ENCODE data around the gene IL17C.

Gene IL17C

GRCh38 chr16:88629835-88630234 lies 8.5 kb upstream of the IL17C start:
- DNase-seq = no peak

DNA sequence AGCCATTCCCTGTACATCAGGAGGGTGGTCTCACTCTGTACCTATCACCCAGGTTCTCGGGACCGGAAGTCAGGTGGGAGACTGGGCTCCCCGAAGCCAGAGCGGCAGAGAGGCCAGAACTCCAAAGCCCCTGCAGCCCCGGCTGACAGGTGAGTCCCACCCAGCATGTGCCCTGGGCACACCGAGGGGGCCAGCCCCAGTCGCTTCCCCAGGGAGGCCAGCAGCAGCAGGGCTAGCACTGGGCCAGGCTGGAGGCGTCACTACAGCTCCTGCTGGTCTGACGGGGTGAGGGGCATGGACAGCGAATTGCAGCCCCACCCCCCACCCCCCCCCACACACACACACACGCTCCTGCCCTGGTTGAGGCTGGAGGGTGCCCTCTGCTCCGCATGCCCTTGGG lies 7.9 kb upstream of the IL17C start:
- DNase-seq = no peak

GRCh38 chr16:88630941-88631340 lies 7.4 kb upstream of the IL17C start:
- DNase-seq = no peak

DNA sequence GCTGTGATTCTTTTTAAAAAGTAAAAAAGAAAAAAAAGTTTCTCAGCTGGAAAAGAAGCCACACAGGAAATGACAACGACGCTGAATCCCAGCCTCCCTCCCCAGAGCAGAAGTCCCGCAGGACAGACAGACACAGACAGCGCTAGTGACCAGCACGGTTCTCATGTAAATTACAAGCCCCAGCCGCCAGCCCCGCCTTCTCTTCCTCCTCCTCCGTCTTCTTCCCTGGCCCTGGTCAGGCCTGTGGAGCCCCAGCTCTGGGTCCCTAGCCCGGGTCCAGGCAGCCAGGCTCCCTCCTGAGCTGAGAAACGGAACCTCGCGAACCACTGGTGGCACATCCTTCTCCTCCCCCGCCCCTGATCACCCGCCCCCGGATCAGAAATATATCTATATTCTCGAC lies 7.0 kb upstream of the IL17C start:
- no peak for DNase-seq

- DNase-seq = no peak
These were observed 6.3 kb upstream of the IL17C start for GRCh38 chr16:88631920-88632586.

DNA sequence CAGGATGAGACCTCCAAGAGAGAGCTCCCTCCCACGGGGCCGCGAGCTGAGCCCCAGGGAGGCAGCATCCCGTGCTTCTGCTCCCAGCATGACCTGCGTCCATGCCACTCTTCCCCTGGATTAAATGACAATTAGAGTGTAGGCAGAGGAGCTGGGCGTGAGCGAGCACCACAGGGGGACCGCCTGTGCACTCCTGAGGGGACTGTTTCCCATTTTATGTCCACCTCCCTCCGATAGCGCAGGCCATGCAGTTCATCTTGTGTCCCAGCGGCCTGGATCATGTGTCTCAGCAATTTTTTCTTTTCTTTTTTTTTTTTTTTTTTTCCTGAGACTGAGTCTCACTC lies 5.8 kb upstream of the IL17C start:
- no peak for DNase-seq

- peak; percentile 48 for DNase-seq
These were observed 4.7 kb upstream of the IL17C start for GRCh38 chr16:88633684-88634140.

DNA sequence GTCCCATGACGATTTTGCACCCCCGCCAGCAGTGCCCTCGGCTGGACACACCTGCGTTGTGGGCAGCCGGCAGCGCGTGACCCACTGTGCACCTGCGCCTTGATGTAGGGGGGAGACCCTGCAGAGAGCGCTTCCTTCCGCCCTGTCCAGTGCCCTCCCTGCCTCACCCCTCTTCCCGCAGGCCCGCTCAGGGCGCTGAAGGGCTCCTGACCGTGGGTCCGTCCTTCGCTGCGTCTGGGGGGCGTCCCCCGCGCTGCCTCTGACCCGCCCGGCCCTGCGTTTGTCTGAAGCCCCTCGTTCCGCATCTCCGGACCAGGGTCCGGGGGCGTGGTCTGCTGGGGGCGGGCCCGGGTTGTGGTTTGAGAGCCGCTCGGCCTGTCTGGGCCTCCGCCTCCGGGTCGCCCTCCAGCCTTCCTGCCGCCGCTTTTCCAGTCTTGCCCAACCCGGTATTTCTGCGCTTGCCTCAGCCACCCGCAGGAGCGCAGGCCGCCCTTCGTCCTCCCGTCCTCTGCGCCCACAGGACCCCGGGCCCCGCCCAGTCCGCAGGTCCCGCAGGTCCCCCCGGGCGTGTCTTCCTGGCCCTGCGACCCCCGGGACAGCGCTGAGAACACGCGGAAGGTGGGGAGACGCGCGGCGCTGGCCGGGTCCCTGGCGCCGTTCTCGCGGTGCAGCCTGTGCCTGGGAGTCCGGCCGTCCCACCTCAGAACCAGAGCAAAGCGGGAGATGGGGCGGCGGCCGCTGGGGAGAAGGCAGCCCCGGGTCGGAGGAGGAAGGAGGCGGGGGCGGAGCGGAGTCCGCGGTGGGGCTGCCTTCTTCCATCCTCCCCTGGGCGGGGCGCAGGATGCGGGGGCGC lies 4.0 kb upstream of the IL17C start:
- peak; percentile 42 for DNase-seq

DNA sequence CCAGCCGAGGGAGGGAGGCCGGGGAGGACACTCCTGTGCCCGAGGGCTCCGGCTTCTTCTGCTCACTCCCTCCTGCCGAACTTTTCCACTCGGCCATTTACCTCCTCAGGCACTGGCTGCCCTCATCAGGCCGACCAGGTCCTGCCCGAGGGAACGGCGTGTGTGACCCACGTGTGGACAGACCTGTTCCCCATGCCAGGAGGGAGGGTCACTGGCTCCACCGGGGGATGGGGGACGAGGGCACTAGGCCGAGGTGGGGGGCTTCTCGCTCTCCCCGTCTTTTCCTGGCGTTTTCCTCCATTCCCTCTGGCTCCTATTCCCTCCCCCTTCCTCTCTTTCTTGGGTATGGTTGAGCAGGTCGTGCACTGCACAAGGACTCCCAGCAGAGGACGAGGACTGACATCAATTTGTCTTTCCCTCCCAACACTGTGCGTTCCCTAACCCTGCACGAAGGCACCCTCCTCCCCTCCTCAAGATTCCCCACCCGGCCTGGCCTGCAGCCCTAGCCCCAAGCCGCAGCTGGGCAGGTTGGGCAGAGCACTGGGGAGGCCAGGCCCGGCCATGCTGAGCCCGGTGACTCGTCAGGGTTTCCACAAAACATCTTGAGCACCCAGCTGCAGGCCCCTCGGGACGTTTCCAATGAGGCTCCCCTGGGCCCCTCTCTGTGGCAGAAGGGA lies 3.2 kb upstream of the IL17C start:
- no peak for DNase-seq

GRCh38 chr16:88635671-88636319 lies 2.6 kb upstream of the IL17C start:
- DNase-seq = no peak

DNA sequence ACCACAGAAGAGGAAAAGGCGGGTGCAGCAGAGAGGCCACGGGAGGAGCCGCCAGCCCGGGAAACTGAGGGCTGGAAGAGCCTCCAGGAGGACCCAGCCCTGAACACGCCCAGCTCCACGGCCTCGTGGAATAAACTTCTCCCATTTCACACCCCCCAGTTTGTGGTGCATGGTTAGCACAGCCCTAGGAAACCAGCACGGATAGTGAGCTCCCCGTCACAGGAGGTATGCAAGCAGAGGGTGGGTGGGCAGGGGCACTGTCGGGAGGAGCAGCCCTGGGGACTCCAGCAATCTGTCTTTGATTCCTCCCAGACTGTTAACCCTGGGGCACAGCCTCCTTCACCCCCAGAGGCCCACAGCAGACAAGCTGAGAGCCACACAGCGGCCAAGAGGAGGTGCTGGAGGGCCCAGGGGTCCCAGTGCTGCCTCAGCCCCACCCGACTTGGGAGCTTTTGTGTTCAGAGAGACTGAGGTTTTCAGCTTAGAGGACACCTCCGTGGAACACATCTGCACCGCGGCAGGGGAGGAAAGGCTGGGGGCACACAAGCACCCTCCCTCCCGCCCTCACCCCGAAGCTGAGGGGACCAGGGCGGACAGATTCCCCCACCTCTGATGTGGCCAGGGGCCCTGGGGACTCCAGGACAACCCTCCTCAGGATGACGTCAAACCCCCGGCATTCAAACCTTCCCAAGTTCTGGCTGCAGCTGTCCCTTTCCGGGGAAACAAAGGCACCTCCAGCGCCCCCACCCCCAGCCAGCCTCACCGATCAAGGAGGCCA lies 1.7 kb upstream of the IL17C start:
- no peak for DNase-seq

GRCh38 chr16:88639231-88640038 lies 1.1 kb downstream of the IL17C start:
- DNase-seq = no peak

GRCh38 chr16:88640039-88640495 lies 1.7 kb downstream of the IL17C start:
- DNase-seq = no peak

DNA sequence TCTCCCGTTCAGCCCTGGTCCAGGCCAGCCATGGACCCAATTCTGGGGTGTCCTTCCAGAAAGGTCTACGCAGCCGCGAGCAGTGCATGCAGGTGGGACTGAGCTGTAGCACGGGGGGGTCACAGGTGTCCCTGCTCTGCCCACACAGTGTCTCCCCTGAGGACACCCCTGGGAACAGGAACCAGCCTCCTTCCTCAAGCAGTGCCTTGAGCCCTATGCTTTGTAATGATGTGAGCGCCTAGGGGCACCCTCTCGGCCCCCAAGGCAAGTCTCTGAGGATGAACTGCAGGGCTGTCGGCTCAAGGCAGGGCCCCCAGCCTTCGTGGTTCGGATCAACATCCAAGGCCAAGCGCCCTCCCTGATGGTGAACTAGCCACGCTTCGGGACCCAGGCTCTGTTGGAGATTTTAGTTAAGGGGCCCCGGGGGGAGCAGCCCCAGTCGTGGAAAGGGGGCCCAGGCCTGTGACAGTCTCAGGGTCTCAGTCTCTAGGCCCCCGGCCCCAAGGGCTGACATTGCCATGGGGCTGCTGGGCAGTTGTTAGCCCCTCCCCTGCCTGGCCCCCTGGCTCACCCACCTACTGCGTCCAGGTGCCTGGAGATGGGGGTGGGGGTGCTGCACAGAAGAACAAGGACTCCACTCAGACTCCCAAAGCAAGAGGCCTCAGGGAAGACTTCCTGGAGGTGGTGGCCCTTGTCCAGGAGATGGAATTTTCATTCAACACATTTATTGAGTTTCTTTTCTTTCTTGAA lies 2.3 kb downstream of the IL17C start:
- no peak for DNase-seq

DNA sequence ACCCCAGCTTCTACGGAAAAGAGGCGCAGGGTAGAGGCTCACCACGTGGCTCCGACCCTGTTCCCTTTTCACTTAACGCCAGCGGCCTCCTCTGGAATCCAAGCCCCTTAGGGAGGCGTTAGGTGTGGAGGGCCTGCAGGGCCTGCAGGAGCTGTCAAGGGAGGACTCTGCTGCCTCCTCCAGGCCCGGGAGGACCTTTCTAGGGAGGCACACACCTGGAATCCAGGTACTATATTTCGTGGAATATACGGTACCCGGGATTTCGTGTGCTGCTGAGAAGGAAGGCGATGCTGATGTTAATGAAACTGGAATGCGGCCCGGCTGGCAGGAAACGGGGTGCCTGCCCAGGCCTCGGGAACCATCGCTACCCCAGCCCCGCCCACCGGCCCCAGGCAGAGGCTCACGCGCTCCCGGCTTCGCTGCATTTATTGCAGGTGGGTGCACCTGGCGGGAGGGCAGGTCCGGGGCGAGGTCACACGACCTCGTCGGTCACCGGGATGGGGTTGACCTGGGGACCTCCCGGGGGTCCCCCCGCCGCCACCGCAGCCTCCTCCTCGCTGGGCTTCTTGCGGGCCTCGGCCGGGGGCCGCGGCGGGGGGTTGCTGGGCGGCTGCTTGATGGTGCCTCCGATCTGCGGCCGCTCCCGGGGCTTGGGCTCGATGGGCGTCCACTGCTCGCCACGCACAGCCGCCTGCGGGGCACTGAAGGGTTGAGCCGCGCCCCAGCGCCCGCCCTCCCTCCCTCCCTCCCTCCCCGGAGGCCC lies 4.7 kb downstream of the IL17C start:
- no peak for DNase-seq

- DNase-seq = no peak
These were observed 5.2 kb downstream of the IL17C start for GRCh38 chr16:88643644-88643932.

- DNase-seq = no peak
These were observed 7.1 kb downstream of the IL17C start for GRCh38 chr16:88645455-88645854.

DNA sequence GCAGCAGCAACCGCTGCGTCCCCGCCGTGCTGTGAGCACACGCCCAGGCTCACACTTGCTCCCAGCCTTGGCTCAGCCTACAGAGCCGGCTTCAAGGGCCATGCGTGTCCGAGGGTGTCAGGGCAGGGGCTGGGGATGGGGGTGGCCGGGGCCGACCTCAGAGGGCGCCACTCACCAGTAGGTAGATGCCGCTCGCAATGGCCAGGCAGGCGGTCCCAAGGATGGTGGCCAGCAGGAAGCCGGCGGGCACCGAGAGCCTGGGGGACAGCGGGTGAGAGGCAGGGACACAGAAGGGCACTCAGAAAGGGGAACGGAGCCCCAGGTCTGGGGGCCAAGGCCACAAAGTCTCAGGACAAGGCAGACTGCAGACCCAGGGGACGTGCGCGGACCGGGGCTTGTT lies 7.6 kb downstream of the IL17C start:
- DNase-seq = no peak

DNA sequence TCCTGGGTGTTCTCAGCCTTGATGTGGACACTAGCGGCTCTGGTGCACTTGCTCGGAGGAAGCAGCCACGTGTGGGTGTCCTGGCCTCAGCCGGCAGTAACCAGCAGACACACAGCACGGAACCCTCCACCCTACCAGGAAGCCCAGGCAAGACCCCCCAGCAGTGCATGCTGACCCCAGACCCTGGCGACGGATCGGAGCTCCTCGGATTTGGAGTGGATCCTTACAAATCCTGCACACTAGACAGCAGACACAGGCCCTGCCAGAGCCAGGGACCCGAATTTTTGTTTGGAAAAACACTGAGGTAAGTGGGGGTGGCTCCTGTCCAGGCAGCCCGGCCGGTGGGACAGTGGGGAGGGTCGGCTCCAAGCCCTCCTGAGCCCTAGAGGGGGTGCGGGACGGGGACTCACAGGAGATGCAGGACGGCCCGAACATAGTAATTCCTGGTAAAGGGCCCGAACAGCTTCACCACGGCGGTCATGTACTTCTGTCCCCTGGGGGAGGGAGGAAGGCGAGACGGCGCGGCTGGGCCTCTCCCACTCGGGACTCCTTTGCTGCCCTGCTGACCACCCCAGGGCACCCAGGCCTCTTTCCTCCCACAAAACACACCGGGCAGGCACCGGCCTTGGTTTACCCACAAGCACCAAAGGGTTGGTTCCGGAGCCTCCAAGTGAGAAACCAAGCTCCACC lies 8.1 kb downstream of the IL17C start:
- DNase-seq = no peak
